Measurements from ENCODE around the gene PXT1. TPM values are rescaled to one million over a fixed set of nuclear protein-coding genes. Genes with fewer than 3 reads are reported as not detected.

Gene PXT1
- polyA plus RNA-seq, 1 donor (not counting 4 experiments of a cell fraction or from before 2014, with no cell fraction given): 0.08 TPM

DNA sequence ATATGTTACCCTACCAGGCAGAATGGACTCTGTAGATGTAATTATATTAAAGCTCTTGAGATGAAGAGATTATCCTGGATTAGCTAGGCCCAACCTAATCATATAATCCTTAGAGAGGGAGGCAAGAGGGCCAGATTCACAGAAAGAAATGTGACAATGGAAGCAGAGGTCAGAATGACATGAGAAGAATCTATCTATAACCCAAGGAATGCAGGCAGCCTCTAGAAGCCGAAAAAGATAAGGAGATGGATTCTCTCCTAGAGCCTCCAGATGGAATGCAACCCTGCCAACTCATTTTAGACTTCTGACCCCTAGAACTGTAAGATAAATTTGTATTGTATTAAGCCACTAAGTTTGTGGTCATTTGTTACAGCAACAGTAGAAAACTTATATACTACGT, 12.3 kb downstream of the PXT1 start:
- no peak overlapping the region for H3K27ac ChIP-seq (ENCODE audit: control insufficient read depth, insufficient read depth, low read length)
- no peak for DNase-seq (ENCODE audit: low read depth, low spot score)
- TF ChIP-seq EZH2 (IDR thresholded peaks at IDR 0.05; ENCODE audit: low read length): no peak
- TF ChIP-seq, protein P1, sequence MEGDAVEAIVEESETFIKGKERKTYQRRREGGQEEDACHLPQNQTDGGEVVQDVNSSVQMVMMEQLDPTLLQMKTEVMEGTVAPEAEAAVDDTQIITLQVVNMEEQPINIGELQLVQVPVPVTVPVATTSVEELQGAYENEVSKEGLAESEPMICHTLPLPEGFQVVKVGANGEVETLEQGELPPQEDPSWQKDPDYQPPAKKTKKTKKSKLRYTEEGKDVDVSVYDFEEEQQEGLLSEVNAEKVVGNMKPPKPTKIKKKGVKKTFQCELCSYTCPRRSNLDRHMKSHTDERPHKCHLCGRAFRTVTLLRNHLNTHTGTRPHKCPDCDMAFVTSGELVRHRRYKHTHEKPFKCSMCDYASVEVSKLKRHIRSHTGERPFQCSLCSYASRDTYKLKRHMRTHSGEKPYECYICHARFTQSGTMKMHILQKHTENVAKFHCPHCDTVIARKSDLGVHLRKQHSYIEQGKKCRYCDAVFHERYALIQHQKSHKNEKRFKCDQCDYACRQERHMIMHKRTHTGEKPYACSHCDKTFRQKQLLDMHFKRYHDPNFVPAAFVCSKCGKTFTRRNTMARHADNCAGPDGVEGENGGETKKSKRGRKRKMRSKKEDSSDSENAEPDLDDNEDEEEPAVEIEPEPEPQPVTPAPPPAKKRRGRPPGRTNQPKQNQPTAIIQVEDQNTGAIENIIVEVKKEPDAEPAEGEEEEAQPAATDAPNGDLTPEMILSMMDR (optimal IDR thresholded peaks at IDR 0.05 in 1 of 3, IDR thresholded peaks at IDR 0.05 in 1 of 3, conservative IDR thresholded peaks at IDR 0.05 in 1 of 3; ENCODE audit: extremely low read depth in 1 of 3, insufficient read depth in 2 of 3, low read length in 3 of 3): no peak
- no peaks in the 10 kb centered on the region for H3K27me3 ChIP-seq (ENCODE audit: control insufficient read depth, extremely low read depth, insufficient read depth, low read length)
- H3K9ac ChIP-seq (ENCODE audit: control insufficient read depth, extremely low read depth, insufficient read depth, low read length): no peak overlapping the region
- no peaks in the 10 kb centered on the region for H3K9me3 ChIP-seq (ENCODE audit: control insufficient read depth, low read depth, low read length)
- no peak overlapping the region for H3K4me3 ChIP-seq (ENCODE audit: control insufficient read depth in 2 of 3, extremely low read depth in 1 of 3, insufficient read depth in 2 of 3, low read depth in 1 of 3, low read length in 3 of 3)
- FAIRE-seq: no peak
- H4K20me1 ChIP-seq (ENCODE audit: control insufficient read depth, extremely low read depth, insufficient read depth, low read length): no peaks in the 10 kb centered on the region
- dilution Hi-C loops (cut with MboI; ENCODE audit: extremely low pct_ligation_motif_present, low sequenced_read_pairs): no loop called here
- H3K4me2 ChIP-seq (ENCODE audit: control insufficient read depth, extremely low read depth, insufficient read depth, low read depth, low read length): no peak overlapping the region
- no peaks in the 10 kb centered on the region for H3K79me2 ChIP-seq (ENCODE audit: control insufficient read depth, insufficient read depth, low read length)
- no peak overlapping the region for H2AFZ ChIP-seq (ENCODE audit: control insufficient read depth, low read length)
- H3K9me1 ChIP-seq (ENCODE audit: control insufficient read depth, extremely low read depth, insufficient read depth, low read length): no peaks in the 10 kb centered on the region
- peaks cover 15% of the 10 kb centered on the region for H3K4me1 ChIP-seq (ENCODE audit: control insufficient read depth, extremely low read depth, insufficient read depth, low read length)
- no peaks in the 10 kb centered on the region for H3K36me3 ChIP-seq (ENCODE audit: control insufficient read depth in 2 of 2, extremely low read depth in 1 of 2, insufficient read depth in 2 of 2, low read length in 2 of 2)

DNA sequence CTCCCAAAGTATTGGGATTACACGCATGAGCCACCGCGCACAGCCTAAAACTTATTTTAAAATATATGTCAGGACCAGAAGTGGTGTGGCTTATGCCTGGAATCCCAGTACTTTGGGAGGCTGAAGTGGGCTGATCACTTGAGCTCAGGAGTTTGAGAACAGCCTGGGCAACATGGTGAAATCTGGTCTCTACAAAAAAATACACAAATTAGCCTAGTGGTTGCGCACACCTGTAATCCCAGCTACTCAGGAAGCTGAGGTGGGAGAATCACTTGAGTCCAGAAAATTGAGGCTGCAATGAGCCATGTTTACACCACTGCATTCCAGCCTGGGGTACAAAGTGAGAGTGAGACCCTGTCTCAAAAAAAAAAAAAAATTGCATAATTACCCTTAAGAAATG, 13.7 kb downstream of the PXT1 start:
- H3K9me3 ChIP-seq (ENCODE audit: control insufficient read depth, low read depth, low read length): no peaks in the 10 kb centered on the region
- no peak overlapping the region for H3K4me2 ChIP-seq (ENCODE audit: control insufficient read depth, extremely low read depth, insufficient read depth, low read depth, low read length)
- no peak for FAIRE-seq
- no peak overlapping the region for H3K4me3 ChIP-seq (ENCODE audit: control insufficient read depth in 2 of 3, extremely low read depth in 1 of 3, insufficient read depth in 2 of 3, low read depth in 1 of 3, low read length in 3 of 3)
- peaks cover 17% of the 10 kb centered on the region for H3K4me1 ChIP-seq (ENCODE audit: control insufficient read depth, extremely low read depth, insufficient read depth, low read length)
- no peaks in the 10 kb centered on the region for H3K79me2 ChIP-seq (ENCODE audit: control insufficient read depth, insufficient read depth, low read length)
- no peaks in the 10 kb centered on the region for H4K20me1 ChIP-seq (ENCODE audit: control insufficient read depth, extremely low read depth, insufficient read depth, low read length)
- no peaks in the 10 kb centered on the region for H3K27me3 ChIP-seq (ENCODE audit: control insufficient read depth, extremely low read depth, insufficient read depth, low read length)
- no peak overlapping the region for H3K9ac ChIP-seq (ENCODE audit: control insufficient read depth, extremely low read depth, insufficient read depth, low read length)
- dilution Hi-C loops (cut with MboI; ENCODE audit: extremely low pct_ligation_motif_present, low sequenced_read_pairs): no loop called here
- no peaks in the 10 kb centered on the region for H3K9me1 ChIP-seq (ENCODE audit: control insufficient read depth, extremely low read depth, insufficient read depth, low read length)
- no peak overlapping the region for H3K27ac ChIP-seq (ENCODE audit: control insufficient read depth, insufficient read depth, low read length)
- no peak for DNase-seq (ENCODE audit: low read depth, low spot score)
- no peak overlapping the region for H2AFZ ChIP-seq (ENCODE audit: control insufficient read depth, low read length)
- H3K36me3 ChIP-seq (ENCODE audit: control insufficient read depth in 2 of 2, extremely low read depth in 1 of 2, insufficient read depth in 2 of 2, low read length in 2 of 2): no peaks in the 10 kb centered on the region
- TF ChIP-seq, protein P1 (optimal IDR thresholded peaks at IDR 0.05 in 1 of 3, IDR thresholded peaks at IDR 0.05 in 1 of 3, conservative IDR thresholded peaks at IDR 0.05 in 1 of 3; ENCODE audit: extremely low read depth in 1 of 3, insufficient read depth in 2 of 3, low read length in 3 of 3): peak in 1 of 3 experiments; percentile 6
- no peak for TF ChIP-seq EZH2 (IDR thresholded peaks at IDR 0.05; ENCODE audit: low read length)

Measured in keratinocyte (primary cell).